ENCODE results near the gene C1orf50.

The C1orf50 gene

GRCh38 chr1:42769811-42770210, 2.8 kb downstream of the C1orf50 start:
- Histone ChIP-seq H3K36me3 (ENCODE audit: control insufficient read depth, insufficient read depth, low read length) (no peaks in the 10 kb centered on the region), H2AFZ (no peak overlapping the region), H3K27ac (no peak overlapping the region), H3K4me1 (peaks cover 5% of the 10 kb centered on the region), H3K27me3 (ENCODE audit: control insufficient read depth, insufficient read depth, low read length) (no peaks in the 10 kb centered on the region), H3K4me2 (ENCODE audit: low read length) (no peak overlapping the region), H3K9ac (no peak overlapping the region), H3K9me3 (ENCODE audit: control insufficient read depth, low read length) (no peaks in the 10 kb centered on the region), H3K4me3 (ENCODE audit: low read depth, low read length) (no peak overlapping the region), H3K79me2 (peaks cover 11% of the 10 kb centered on the region)
- no peak for TF ChIP-seq CTCF (IDR thresholded peaks at IDR 0.05)

- H3K4me1 ChIP-seq: no peaks in the 10 kb centered on the region
- no peak overlapping the region for H2AFZ ChIP-seq
- no peaks in the 10 kb centered on the region for H3K9me3 ChIP-seq (ENCODE audit: control insufficient read depth, low read length)
- peaks cover 3% of the 10 kb centered on the region for H3K79me2 ChIP-seq
- H3K4me3 ChIP-seq (ENCODE audit: low read depth, low read length): no peak overlapping the region
- H3K27ac ChIP-seq: no peak overlapping the region
- no peaks in the 10 kb centered on the region for H3K27me3 ChIP-seq (ENCODE audit: control insufficient read depth, insufficient read depth, low read length)
- TF ChIP-seq CTCF (IDR thresholded peaks at IDR 0.05): no peak
- H3K36me3 ChIP-seq (ENCODE audit: control insufficient read depth, insufficient read depth, low read length): no peaks in the 10 kb centered on the region
- no peak overlapping the region for H3K9ac ChIP-seq
- no peak overlapping the region for H3K4me2 ChIP-seq (ENCODE audit: low read length)
These were observed 6.4 kb downstream of the C1orf50 start for GRCh38 chr1:42773420-42773819.

GRCh38 chr1:42774928-42775526, 8.0 kb downstream of the C1orf50 start:
- Histone ChIP-seq H3K79me2 (no peaks in the 10 kb centered on the region), H3K4me3 (ENCODE audit: low read depth, low read length) (no peak overlapping the region), H3K4me1 (no peaks in the 10 kb centered on the region), H3K27ac (no peak overlapping the region), H3K4me2 (ENCODE audit: low read length) (no peak overlapping the region), H3K27me3 (ENCODE audit: control insufficient read depth, insufficient read depth, low read length) (no peaks in the 10 kb centered on the region), H3K9ac (no peak overlapping the region), H3K36me3 (ENCODE audit: control insufficient read depth, insufficient read depth, low read length) (no peaks in the 10 kb centered on the region), H3K9me3 (ENCODE audit: control insufficient read depth, low read length) (no peaks in the 10 kb centered on the region), H2AFZ (no peak overlapping the region)
- TF ChIP-seq CTCF (IDR thresholded peaks at IDR 0.05): no peak

GRCh38 chr1:42776502-42776901, 9.5 kb downstream of the C1orf50 start:
- H2AFZ ChIP-seq: no peak overlapping the region
- no peaks in the 10 kb centered on the region for H3K4me1 ChIP-seq
- H3K36me3 ChIP-seq (ENCODE audit: control insufficient read depth, insufficient read depth, low read length): no peaks in the 10 kb centered on the region
- no peak overlapping the region for H3K27ac ChIP-seq
- no peaks in the 10 kb centered on the region for H3K79me2 ChIP-seq
- no peaks in the 10 kb centered on the region for H3K9me3 ChIP-seq (ENCODE audit: control insufficient read depth, low read length)
- no peak overlapping the region for H3K9ac ChIP-seq
- H3K4me3 ChIP-seq (ENCODE audit: low read depth, low read length): no peak overlapping the region
- H3K4me2 ChIP-seq (ENCODE audit: low read length): no peak overlapping the region
- TF ChIP-seq CTCF (IDR thresholded peaks at IDR 0.05): no peak
- no peaks in the 10 kb centered on the region for H3K27me3 ChIP-seq (ENCODE audit: control insufficient read depth, insufficient read depth, low read length)

GRCh38 chr1:42777852-42778251, 10.8 kb downstream of the C1orf50 start:
- Histone ChIP-seq H3K79me2 (no peaks in the 10 kb centered on the region), H3K4me2 (ENCODE audit: low read length) (no peak overlapping the region), H3K27me3 (ENCODE audit: control insufficient read depth, insufficient read depth, low read length) (no peaks in the 10 kb centered on the region), H3K4me1 (no peaks in the 10 kb centered on the region), H3K9ac (no peak overlapping the region), H2AFZ (no peak overlapping the region), H3K27ac (no peak overlapping the region), H3K4me3 (ENCODE audit: low read depth, low read length) (no peak overlapping the region), H3K9me3 (ENCODE audit: control insufficient read depth, low read length) (no peaks in the 10 kb centered on the region), H3K36me3 (ENCODE audit: control insufficient read depth, insufficient read depth, low read length) (no peaks in the 10 kb centered on the region)
- TF ChIP-seq CTCF (IDR thresholded peaks at IDR 0.05): peak; percentile 56

All from parathyroid adenoma (tissue), 2 donors.